IPS-18c (cell line): ENCODE data around the gene RBM27.

Experiments used
- H3K4me3 ChIP-seq: 2 replicates; pipeline ENCODE4 v1.7.0; 2013; ENCODE audit warnings: low read depth, mild to moderate bottlenecking, low read length, moderate library complexity; ENCODE audit not compliant: insufficient read depth
- H3K9me3 ChIP-seq: one replicate; pipeline ENCODE4 v1.6.1; 2013; ENCODE audit warnings: mild to moderate bottlenecking, low read length, moderate library complexity; ENCODE audit not compliant: control insufficient read depth, insufficient read depth

The RBM27 gene

GRCh38 chr5:146240951-146241350 lies 37.5 kb downstream of the RBM27 start:
- Histone ChIP-seq H3K4me3 (no peak overlapping the region), H3K9me3 (no peaks in the 10 kb centered on the region)

- H3K4me3 ChIP-seq: no peak overlapping the region
- H3K9me3 ChIP-seq: no peaks in the 10 kb centered on the region
These were observed 39.8 kb downstream of the RBM27 start for GRCh38 chr5:146243247-146243646.

GRCh38 chr5:146248561-146248960 lies 45.2 kb downstream of the RBM27 start:
- H3K9me3 ChIP-seq: no peaks in the 10 kb centered on the region
- H3K4me3 ChIP-seq: no peak overlapping the region

GRCh38 chr5:146249801-146250200 lies 46.4 kb downstream of the RBM27 start:
- Histone ChIP-seq H3K4me3 (no peak overlapping the region), H3K9me3 (no peaks in the 10 kb centered on the region)
